DND-41 (cell line): ENCODE data around the gene TMBIM6.

Source experiments
- ATAC-seq: fragments of 200-7000 bp; cut with Tn5 transposase; 3 replicates; pipeline ENCODE4 v1.9.1; 2021; ENCODE audit warnings: low read depth; ENCODE audit not compliant: insufficient read depth
- DNase-seq: peaks from one replicate; pipeline ENCODE4 v3.0.0-alpha.2; 2020
- H2AFZ ChIP-seq: 2 replicates; pipeline ENCODE4 v1.6.0; 2012; ENCODE audit warnings: low read depth, low read length
- H3K27ac ChIP-seq: 2 replicates; pipeline ENCODE4 v1.5.1; 2012; ENCODE audit warnings: low read length, inconsistent platforms
- H3K27me3 ChIP-seq: fragments of 200-600 bp; sonication (generic); 2 replicates; pipeline ENCODE4 v1.6.0; 2012; ENCODE audit warnings: low read length, mild to moderate bottlenecking, inconsistent platforms; ENCODE audit not compliant: insufficient read depth, poor library complexity
- H3K36me3 ChIP-seq: 2 replicates; pipeline ENCODE4 v1.5.1; 2012; ENCODE audit warnings: low read length, inconsistent platforms; ENCODE audit not compliant: insufficient read depth
- H3K4me1 ChIP-seq: 2 replicates; pipeline ENCODE4 v1.5.1; 2012; ENCODE audit warnings: mild to moderate bottlenecking, low read length; ENCODE audit not compliant: insufficient read depth
- H3K4me2 ChIP-seq: 2 replicates; pipeline ENCODE4 v1.6.0; 2012; ENCODE audit warnings: mild to moderate bottlenecking, moderate library complexity, low read length, inconsistent platforms; ENCODE audit not compliant: insufficient read depth
- H3K4me3 ChIP-seq, 2 experiments: fragments of 200-600 bp in 1 of 2; shearing (Covaris generic) in 1 of 2; 2 replicates each; pipeline ENCODE4 v1.5.1; 2012 to 2016; ENCODE audit warnings: inconsistent platforms in 2 of 2, low read length in 2 of 2, mild to moderate bottlenecking in 2 of 2, low read depth in 1 of 2, moderate library complexity in 1 of 2
- H3K79me2 ChIP-seq: 2 replicates; pipeline ENCODE4 v1.6.0; 2012; ENCODE audit warnings: low read length, inconsistent platforms; ENCODE audit not compliant: insufficient read depth
- H3K9ac ChIP-seq: 2 replicates; pipeline ENCODE4 v1.6.0; 2012; ENCODE audit warnings: low read depth, mild to moderate bottlenecking, inconsistent platforms, low read length, moderate library complexity
- H3K9me3 ChIP-seq: 2 replicates; pipeline ENCODE4 v1.5.1; 2012; ENCODE audit warnings: low read length, moderate library complexity, mild to moderate bottlenecking, inconsistent platforms; ENCODE audit not compliant: insufficient read depth, severe bottlenecking
- H4K20me1 ChIP-seq: 2 replicates; pipeline ENCODE4 v1.6.0; 2012; ENCODE audit warnings: low read length; ENCODE audit not compliant: insufficient read depth
- EZH2 ChIP-seq: IDR thresholded peaks from 3 replicates; pipeline ENCODE4 v1.6.1; 2012; ENCODE audit warnings: borderline replicate concordance, low read depth, mild to moderate bottlenecking, moderate library complexity, low read length, inconsistent platforms; ENCODE audit not compliant: severe bottlenecking
- TF ChIP-seq, protein P1 (sequence below): IDR thresholded peaks from 2 replicates; pipeline ENCODE4 v1.5.1; 2012; ENCODE audit warnings: borderline replicate concordance, low read length, moderate library complexity, mild to moderate bottlenecking; ENCODE audit not compliant: poor library complexity, severe bottlenecking; ENCODE audit errors: extremely low read depth

Gene TMBIM6

DNA sequence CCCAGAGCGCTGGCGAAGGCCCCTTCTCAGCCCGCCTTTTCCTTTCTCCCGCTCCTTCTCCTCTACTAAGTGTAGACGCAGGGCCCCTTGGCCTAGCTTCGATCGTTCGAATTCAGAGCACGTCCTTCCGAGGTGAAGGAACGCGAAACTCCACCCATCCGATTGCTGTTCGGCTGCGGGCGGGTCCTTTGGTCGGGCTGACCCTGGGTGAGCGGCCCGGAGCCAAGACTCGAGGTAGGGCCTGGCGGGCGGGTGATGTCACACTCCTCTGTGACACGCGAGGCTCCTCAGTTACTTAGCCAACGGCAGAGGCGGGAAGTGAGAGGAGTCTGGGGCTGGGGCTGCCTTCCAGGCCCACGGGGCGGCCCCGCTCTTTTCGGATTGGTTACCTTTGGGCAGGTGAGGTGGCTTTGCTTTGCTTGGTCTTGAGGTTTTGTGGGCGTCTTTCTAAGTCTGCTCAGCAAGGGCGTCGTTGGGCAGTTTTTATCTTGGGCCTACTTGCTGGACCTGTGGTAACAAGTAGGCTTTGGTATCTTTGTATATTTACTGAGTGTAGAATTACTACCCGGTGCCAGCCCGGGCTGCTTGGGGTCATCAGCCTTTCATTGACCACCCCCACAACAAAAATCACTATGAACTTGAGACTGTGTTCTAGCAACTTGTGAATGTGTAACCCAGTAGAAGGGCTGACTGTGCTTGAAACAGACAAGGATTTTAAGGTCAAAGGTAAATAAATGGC is 694 bp downstream of the TMBIM6 start:
- peaks cover 23% of the 10 kb centered on the region for H3K36me3 ChIP-seq
- peak overlapping the region; percentile 76 to 84 for H3K4me3 ChIP-seq
- H2AFZ ChIP-seq: peak overlapping the region; percentile 88
- ATAC-seq (peak; percentile 43), DNase-seq (peak; percentile 72)
- peak overlapping the region; percentile 92 for H3K9ac ChIP-seq
- TF ChIP-seq EZH2: no peak
- TF ChIP-seq, protein P1, sequence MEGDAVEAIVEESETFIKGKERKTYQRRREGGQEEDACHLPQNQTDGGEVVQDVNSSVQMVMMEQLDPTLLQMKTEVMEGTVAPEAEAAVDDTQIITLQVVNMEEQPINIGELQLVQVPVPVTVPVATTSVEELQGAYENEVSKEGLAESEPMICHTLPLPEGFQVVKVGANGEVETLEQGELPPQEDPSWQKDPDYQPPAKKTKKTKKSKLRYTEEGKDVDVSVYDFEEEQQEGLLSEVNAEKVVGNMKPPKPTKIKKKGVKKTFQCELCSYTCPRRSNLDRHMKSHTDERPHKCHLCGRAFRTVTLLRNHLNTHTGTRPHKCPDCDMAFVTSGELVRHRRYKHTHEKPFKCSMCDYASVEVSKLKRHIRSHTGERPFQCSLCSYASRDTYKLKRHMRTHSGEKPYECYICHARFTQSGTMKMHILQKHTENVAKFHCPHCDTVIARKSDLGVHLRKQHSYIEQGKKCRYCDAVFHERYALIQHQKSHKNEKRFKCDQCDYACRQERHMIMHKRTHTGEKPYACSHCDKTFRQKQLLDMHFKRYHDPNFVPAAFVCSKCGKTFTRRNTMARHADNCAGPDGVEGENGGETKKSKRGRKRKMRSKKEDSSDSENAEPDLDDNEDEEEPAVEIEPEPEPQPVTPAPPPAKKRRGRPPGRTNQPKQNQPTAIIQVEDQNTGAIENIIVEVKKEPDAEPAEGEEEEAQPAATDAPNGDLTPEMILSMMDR: no peak
- no peaks in the 10 kb centered on the region for H3K27me3 ChIP-seq
- H3K4me2 ChIP-seq: peak overlapping the region; percentile 94
- H3K79me2 ChIP-seq: peaks cover 56% of the 10 kb centered on the region
- H3K4me1 ChIP-seq: peaks cover 37% of the 10 kb centered on the region
- H4K20me1 ChIP-seq: peaks cover 48% of the 10 kb centered on the region
- H3K27ac ChIP-seq: peak overlapping the region; percentile 99
- no peaks in the 10 kb centered on the region for H3K9me3 ChIP-seq

DNA sequence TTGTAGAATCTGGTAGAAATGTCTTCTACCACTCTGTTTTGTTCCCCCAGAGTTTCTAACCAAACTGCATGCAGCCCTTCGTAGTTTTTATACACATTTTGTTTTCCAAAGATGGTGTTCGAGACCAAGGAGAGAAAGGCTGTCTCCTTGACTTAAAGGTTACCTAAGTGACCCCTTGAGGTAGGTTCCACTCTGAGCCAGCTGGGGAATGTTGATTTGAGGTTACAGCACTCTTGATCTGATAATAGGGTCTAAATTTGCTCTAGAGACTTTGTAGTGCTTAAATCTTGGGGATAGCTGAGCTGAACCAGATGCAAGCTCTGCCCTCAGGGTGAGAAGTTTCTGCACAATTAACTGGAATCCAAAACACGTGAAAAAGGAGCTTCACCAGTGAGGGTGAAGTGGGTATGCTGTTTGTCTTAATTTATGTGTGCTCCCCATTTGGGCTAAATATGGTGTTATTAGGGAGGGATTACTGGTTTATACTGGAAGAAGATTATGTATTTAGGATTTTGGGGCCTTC is 3.1 kb downstream of the TMBIM6 start:
- Histone ChIP-seq H3K27me3 (no peaks in the 10 kb centered on the region), H3K9ac (no peak overlapping the region), H3K4me3 (peak overlapping the region in 1 of 2 experiments; percentile 16; a peak in 1 of 4 replicates), H3K9me3 (no peaks in the 10 kb centered on the region), H3K4me1 (peaks cover 46% of the 10 kb centered on the region), H2AFZ (no peak overlapping the region), H3K36me3 (peaks cover 43% of the 10 kb centered on the region), H3K27ac (no peak overlapping the region), H3K79me2 (peaks cover 80% of the 10 kb centered on the region), H3K4me2 (peak overlapping the region; percentile 94), H4K20me1 (peaks cover 72% of the 10 kb centered on the region)
- ATAC-seq: no peak
- DNase-seq: no peak
- TF ChIP-seq EZH2: no peak
- TF ChIP-seq, protein P1: no peak

DNA sequence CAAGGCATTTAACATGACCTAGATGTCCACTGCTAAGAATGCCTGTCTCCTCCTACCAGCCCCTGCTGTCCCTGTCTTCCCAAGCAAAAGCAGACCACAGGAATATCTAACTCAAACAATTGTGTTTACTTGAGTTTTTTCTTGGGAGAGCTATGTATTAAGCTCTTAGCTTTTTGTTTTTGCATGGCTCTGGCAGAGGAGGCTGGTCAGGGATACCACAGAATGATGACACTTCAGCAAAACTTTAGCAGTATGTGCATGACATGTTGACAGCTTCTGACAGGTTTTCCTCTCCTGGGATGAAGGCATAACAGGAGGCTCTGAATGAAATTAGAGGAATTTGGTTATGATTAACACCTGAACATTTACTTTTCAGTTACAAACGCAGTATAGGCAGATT is 6.9 kb downstream of the TMBIM6 start:
- no peak overlapping the region for H3K4me2 ChIP-seq
- H3K27ac ChIP-seq: no peak overlapping the region; the same call in 1 of the 2 replicates

More for the DNA sequence above, 6.9 kb downstream of the TMBIM6 start:
- Histone ChIP-seq H3K9me3 (no peaks in the 10 kb centered on the region), H3K4me1 (peaks cover 40% of the 10 kb centered on the region), H2AFZ (no peak overlapping the region), H3K36me3 (peaks cover 64% of the 10 kb centered on the region), H3K79me2 (peaks cover 100% of the 10 kb centered on the region), H3K9ac (no peak overlapping the region), H3K4me3 (no peak overlapping the region), H4K20me1 (peaks cover 94% of the 10 kb centered on the region), H3K27me3 (no peaks in the 10 kb centered on the region)
- no peak for TF ChIP-seq EZH2
- TF ChIP-seq, protein P1: no peak
- DNase-seq (no peak), ATAC-seq (no peak)
